Bronchial epithelial cell (primary cell): ENCODE data around the gene ZNF774. TPM values are rescaled to one million over a fixed set of nuclear protein-coding genes. Genes with fewer than 3 reads are reported as not detected.

Experiments used
- DNase-seq: peaks from one replicate; pipeline ENCODE4 v3.0.0-alpha.2; 2010; ENCODE audit warnings: low read depth
- FAIRE-seq: peaks from 2 replicates; lab custom pipeline; 2011; peaks lifted over from hg19 to GRCh38; lab: Jason Lieb, UNC
- H3K27me3 ChIP-seq: 2 replicates; pipeline ENCODE4 v1.5.1; 2011; ENCODE audit warnings: low read length; ENCODE audit not compliant: control insufficient read depth, insufficient read depth
- H3K36me3 ChIP-seq: 2 replicates; pipeline ENCODE4 v1.5.1; 2011; ENCODE audit warnings: low read length; ENCODE audit not compliant: control insufficient read depth, insufficient read depth
- H3K4me3 ChIP-seq: 2 replicates; pipeline ENCODE4 v1.5.1; 2011; ENCODE audit warnings: mild to moderate bottlenecking, low read depth, low read length, control low read depth
- CTCF ChIP-seq: IDR thresholded peaks from 2 replicates; pipeline ENCODE4 v1.5.1; 2011; ENCODE audit warnings: mild to moderate bottlenecking, moderate library complexity, low read length, control low read depth, inconsistent platforms; ENCODE audit not compliant: insufficient read depth, severe bottlenecking
- total RNA-seq: library from RNA; depleted of rRNA; stranded (reverse); fragments of >200 nt; gene quantifications from 2 replicates; pipeline ENCODE4 v1.2.1, GENCODE V29; 2014

ZNF774 gene
- total RNA-seq, 1 donor from 2014 or later = 4.2 TPM

GRCh38 chr15:90315278-90315982 lies 36.7 kb upstream of the ZNF774 start:
- no peak for TF ChIP-seq CTCF
- no peak overlapping the region for H3K4me3 ChIP-seq
- H3K27me3 ChIP-seq = no peaks in the 10 kb centered on the region
- FAIRE-seq (no peak), DNase-seq (peak; percentile 75)
- H3K36me3 ChIP-seq = no peaks in the 10 kb centered on the region

GRCh38 chr15:90316139-90316538 lies 35.9 kb upstream of the ZNF774 start:
- no peak for FAIRE-seq

GRCh38 chr15:90318591-90318990 lies 33.5 kb upstream of the ZNF774 start:
- DNase-seq (no peak), FAIRE-seq (no peak)
- Histone ChIP-seq H3K27me3 (no peaks in the 10 kb centered on the region), H3K36me3 (no peaks in the 10 kb centered on the region), H3K4me3 (no peak overlapping the region)
- no peak for TF ChIP-seq CTCF

More at GRCh38 chr15:90316139-90316538, 35.9 kb upstream of the ZNF774 start:
- no peak overlapping the region for H3K4me3 ChIP-seq
- H3K36me3 ChIP-seq = no peaks in the 10 kb centered on the region
- TF ChIP-seq CTCF = no peak
- no peak for DNase-seq
- H3K27me3 ChIP-seq = no peaks in the 10 kb centered on the region

GRCh38 chr15:90320062-90320884 lies 31.8 kb upstream of the ZNF774 start:
- DNase-seq (peak; percentile 85), FAIRE-seq (no peak)
- Histone ChIP-seq H3K36me3 (no peaks in the 10 kb centered on the region), H3K4me3 (no peak overlapping the region), H3K27me3 (no peaks in the 10 kb centered on the region)
- peak; percentile 97 for TF ChIP-seq CTCF

- FAIRE-seq = no peak
- H3K4me3 ChIP-seq = no peak overlapping the region
These were observed 31.2 kb upstream of the ZNF774 start for GRCh38 chr15:90320885-90321278.

More at GRCh38 chr15:90320885-90321278, 31.2 kb upstream of the ZNF774 start:
- no peak for DNase-seq
- no peaks in the 10 kb centered on the region for H3K27me3 ChIP-seq
- no peak for TF ChIP-seq CTCF
- H3K36me3 ChIP-seq = no peaks in the 10 kb centered on the region
